CD4-positive, alpha-beta T cell treated with Interleukin-15 for 4 hours (primary cell): ENCODE data around the gene TTC34.

Experiments used
- DNase-seq: peaks from one replicate; pipeline ENCODE4 v3.0.0-alpha.2; 2020; ENCODE audit warnings: low spot score

Gene TTC34

GRCh38 chr1:2588661-2589430, 212.6 kb downstream of the TTC34 start:
- DNase-seq, result no peak

- DNase-seq, result no peak
These were observed 213.5 kb downstream of the TTC34 start for GRCh38 chr1:2587860-2588571.

- no peak for DNase-seq
These were observed 214.2 kb downstream of the TTC34 start for GRCh38 chr1:2587071-2587859.

- peak; percentile 96 for DNase-seq
These were observed 215.1 kb downstream of the TTC34 start, which contains the start of gene PRXL2B for GRCh38 chr1:2586154-2587070. Gene PRXL2B (plus strand): TSS chr1:2586777. CDS start chr1:2586886, 109 bp downstream.
